Measurements from ENCODE around the gene UBE2O.

UBE2O gene

GRCh38 chr17:76452660-76453430 lies at the start of gene UBE2O:
UBE2O (minus strand) TSS chr17:76453152; CDS start chr17:76453141, 11 bp downstream.
- DNase-seq = peak; percentile 93 to 95

- DNase-seq = no peak
These were observed 48.9 kb upstream of the UBE2O start for GRCh38 chr17:76501827-76502307.

GRCh38 chr17:76501018-76501826 lies 48.3 kb upstream of the UBE2O start, which contains the start of gene RHBDF2:
RHBDF2 (minus strand) TSS chr17:76501423; CDS start chr17:76481524, 19,899 bp downstream.
- DNase-seq = peak; percentile 63 to 81

GRCh38 chr17:76500747-76501017 lies 47.7 kb upstream of the UBE2O start:
- no peak for DNase-seq

- no peak for DNase-seq
These were observed 47.3 kb upstream of the UBE2O start for GRCh38 chr17:76500074-76500746.

GRCh38 chr17:76499267-76499667 lies 46.3 kb upstream of the UBE2O start:
- DNase-seq = no peak

GRCh38 chr17:76498876-76499251 lies 45.9 kb upstream of the UBE2O start:
- no peak for DNase-seq

GRCh38 chr17:76497979-76498875 lies 45.3 kb upstream of the UBE2O start:
- DNase-seq = no peak

GRCh38 chr17:76497699-76497978 lies 44.7 kb upstream of the UBE2O start:
- DNase-seq = no peak

GRCh38 chr17:76496464-76496863 lies 43.5 kb upstream of the UBE2O start:
- DNase-seq = no peak

GRCh38 chr17:76495663-76496400 lies 42.9 kb upstream of the UBE2O start:
- no peak for DNase-seq

GRCh38 chr17:76493505-76494167 lies 40.7 kb upstream of the UBE2O start:
- no peak for DNase-seq

- no peak for DNase-seq
These were observed 40.1 kb upstream of the UBE2O start for GRCh38 chr17:76492989-76493501.

- no peak for DNase-seq
These were observed 39.4 kb upstream of the UBE2O start for GRCh38 chr17:76492123-76492988.

GRCh38 chr17:76491271-76492122 lies 38.5 kb upstream of the UBE2O start:
- no peak for DNase-seq

GRCh38 chr17:76490112-76490710 lies 37.3 kb upstream of the UBE2O start:
- DNase-seq = no peak

GRCh38 chr17:76487451-76488192 lies 34.7 kb upstream of the UBE2O start:
- no peak for DNase-seq

GRCh38 chr17:76485569-76485968 lies 32.6 kb upstream of the UBE2O start:
- no peak for DNase-seq
